ENCODE data around the gene GLO1.

DNA sequence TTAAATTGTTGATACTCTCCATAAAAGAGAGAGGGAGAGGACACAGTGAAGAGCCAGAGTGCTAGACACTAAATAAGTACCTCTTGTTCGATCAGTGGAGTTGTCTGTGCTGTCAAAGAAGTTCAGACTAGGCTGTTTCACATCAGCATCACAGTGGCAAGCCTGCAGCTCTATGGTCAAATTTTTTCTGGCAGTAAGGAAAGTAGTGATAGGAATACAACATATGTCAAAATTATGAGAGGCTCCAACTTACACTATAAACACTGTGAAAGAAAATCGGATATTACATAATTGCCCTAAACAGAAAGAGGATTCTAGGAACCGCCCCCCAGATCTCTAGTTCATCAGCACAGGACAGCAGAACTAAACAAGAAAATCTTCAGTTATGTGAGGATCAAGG is 35.3 kb upstream of the GLO1 start:
- TF ChIP-seq SP1 (IDR thresholded peaks at IDR 0.05) (no peak), ARNT (IDR thresholded peaks at IDR 0.05) (no peak), BHLHE40 (IDR thresholded peaks at IDR 0.05; ENCODE audit: borderline replicate concordance) (no peak), NFRKB (IDR thresholded peaks at IDR 0.05) (no peak), SUZ12 (IDR thresholded peaks at IDR 0.05) (no peak)

All from HEK293T (cell line).